ENCODE results near the gene TRIM65.
"Not testable (repeated sequence)": the region's sequence is repeated elsewhere in the genome, so short reads cannot be mapped to it uniquely, and the experiment has no call there.

Gene TRIM65

DNA sequence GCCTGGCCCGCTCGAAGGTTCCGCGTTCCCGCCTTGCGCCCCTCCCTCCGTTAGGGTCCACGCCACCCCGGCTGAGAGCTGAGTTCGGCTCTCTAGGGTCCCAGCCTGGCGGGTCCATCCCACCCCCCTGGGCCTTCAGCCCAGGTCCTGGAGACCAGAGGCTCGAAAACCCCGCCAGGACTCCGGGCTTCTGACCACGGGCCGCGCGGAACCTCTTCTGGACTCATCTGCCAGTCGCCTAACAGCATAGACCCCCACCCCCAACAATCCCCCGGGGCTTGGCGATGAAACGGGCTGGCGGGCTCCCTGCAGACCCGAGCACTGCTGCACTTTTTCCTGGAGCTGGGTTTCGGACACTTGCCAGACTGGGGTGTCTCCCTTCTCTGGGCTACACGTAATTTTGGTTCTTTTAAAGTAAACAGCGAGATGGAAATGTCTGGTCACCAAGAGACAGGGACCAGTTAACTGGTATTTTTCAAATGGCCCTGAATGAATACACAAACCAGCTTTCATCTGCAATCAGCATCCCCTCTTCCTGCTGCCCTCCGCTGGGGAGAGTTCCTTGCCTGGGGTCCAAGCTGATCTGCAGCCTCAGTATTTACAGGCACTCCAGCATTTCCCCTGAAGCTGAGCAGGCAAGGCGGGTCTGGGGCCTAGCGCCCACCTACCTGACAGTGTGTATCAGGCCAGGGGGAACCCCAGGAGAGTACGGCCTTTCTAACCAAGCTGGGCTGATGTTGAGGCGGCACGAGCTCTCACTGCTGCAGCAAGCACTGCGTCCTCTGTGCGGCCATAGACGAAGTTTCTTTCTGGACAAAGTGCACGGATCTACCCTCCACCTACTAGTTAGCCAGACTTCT lies 639 bp upstream of the TRIM65 start:
- peak in 5 of 51 donors; percentile 51 to 64 (median 60) for DNase-seq

DNA sequence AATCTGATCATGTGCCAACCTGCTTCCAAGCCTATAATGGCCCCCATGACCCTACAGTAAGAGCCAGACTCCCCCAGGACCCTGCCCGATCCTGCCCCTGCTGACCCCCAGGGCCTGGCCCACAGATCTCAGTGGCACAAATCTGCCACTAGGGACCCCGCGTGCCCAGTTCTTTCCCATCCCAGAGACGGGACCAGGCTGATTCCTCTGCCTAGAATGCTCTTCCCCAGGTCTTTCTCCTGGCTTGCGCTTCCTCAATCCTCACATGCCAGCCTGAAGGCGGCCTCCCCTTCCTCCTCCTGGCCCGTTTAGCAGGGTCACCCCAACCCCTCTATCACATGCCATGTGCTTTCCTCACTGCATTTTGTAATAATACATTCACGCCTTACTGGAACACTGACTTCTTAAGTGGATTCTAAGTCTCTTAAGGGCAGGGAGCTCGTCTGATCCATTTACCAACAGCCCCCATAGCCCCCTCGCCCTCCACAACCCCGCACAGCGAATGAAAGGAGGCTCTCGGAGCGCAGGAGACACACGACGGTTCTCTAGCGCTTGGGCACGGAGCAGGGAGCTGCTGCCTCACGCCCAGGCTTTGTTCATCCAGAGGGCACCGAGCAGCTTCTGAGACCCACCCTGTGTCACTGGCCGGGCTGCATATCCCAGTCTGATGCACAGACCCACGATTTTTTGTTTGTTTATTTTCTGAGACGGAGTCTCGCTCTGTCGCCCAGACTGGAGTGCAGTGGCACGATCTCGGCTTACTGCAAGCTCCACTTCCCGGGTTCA lies 1.2 kb downstream of the TRIM65 start:
- DNase-seq: no peak

DNA sequence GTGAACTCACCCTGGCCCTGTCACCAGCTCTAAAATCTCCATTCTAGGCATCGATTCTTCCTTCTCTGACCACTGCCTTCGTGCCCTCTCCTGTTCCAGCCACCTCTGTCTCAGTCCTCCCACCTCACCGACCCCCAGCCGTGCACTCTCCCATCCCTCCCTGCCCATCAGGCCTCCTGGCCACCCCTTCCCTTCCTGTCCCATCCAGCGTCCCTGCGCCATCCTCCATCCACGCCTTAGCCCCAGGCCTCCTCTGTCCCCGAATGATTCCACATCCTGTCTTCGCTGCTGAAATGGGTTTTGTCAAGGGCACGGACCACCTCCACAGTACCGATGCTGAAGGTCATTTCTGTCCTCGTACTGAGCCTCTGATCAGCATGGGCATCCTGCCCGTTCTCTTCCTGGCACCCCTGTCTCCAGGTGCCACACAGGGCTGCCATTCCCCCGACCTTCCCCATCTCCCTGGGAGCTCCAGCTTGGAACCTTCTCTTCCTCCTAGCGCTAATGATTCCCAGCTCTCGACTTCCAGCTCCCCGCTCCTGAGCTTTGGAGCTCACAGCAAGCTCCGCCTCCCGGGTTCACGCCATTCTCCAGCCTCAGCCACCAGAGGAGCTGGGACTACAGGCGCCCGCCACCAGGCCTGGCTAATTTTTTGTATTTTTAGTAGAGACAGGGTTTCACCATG lies 2.6 kb downstream of the TRIM65 start:
- DNase-seq: no peak

DNA sequence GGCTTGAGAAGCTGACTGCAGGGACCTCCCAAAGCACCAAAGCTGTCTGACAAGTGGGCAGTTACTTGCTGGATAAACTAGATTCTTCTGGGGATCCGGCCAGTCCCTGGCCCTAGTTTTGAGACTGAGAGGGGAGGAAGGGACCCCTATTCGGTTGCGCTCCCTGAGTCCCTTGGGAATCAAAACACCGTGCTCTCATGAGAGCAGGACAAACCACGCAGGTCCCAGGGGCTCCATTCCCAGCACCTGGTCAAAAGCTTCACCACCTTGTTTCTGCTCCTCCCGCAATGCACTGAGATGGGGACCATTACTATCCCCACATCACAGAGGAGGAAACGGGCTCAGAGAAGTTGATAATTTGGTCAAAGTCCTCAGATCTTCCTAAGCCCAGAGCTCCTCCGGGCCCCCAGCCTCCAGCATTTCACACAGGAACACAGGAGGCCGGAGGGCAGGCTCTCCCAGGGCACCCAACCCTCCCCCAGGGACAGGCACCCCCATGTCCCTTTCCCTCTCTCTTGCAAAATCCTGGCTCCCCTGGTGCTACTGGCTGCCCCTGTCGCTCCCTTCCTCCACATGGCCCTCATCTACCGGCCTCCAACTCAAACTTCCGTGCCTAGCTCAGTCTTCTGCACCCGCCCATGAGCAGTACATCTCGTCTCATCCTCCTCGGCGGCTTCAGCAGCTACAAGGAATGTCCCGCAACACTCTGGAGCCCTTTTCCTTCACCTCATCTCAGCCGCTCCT lies 3.3 kb downstream of the TRIM65 start:
- no peak for DNase-seq

DNA sequence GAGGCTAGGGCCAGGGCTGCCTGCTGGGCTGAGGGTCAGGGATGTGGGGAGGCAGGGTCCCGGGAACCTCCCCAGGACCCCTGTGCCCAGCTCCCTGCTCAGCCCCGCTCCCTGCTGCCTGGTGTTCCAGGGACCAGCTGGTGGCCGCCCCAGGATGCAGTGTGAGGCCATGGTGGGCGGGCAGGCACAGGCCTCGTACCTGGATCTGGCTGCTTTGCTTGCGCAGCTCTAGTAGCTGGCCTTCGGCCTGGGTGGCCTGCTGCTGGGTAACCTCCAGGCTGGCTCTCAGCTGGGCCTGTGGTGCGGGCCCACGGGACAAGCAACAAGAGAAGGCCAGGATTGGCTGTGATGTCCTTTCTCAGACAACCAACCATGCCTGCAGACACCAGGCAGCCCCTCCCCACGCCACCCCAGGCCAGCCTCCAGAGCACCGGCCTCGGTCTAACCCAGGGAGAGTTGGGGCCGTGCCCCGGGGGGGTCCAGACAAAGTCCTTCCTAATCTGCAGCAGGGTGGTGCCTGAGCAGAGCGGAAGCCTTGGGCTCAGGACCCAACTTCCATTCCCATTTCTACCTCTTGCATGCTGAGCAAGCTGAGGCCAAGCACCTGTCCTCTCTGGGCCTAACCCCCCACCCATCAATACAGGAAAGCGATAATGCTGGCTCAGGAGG lies 4.1 kb downstream of the TRIM65 start:
- DNase-seq: peak in 22 of 51 donors; percentile 18 to 81 (median 50)

DNA sequence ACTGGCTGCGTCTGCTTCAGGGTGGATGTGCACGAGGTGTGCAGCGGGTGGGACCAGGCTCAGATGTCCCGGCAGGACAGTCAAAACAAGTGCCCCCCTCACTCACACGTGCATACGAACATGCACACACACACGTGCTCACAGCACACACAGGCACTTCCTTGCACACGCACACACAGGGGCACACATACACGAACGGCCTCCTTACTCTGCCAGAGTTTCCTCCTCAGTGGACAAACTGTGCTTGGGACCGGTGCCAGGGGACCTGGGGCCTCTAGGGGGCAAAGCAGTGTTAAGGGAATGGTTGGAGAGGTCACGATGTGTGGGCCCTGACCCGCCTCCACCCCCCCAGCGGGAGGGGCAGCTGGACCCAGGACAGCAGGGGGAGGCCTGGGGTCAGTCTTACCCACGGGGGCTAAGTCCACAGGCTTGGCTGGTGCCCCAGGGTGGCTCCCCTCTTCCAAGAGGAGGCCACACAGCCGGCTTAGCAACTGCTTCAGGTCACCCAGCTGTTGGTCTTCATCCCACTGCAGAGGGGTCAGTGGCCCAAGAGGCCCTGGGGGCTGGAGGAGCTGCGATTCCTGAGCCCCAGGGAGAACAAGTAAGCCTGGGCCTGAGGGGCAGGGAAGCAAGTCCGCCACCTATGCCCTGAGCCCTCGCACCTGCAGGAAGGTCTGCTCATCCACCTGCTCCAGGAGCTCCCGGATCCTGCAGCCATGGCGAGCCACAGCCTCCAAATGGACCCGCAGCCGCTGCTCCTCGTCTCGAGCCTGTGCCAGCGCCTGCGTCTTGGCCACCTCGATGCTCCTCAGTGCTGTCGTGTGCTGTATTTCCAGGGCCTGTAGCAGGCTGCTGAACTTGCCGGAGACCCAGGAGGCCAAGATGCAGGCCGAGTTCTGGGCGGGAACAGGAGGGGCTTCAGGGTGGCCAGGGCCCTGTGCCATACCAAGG lies 4.9 kb downstream of the TRIM65 start:
- no peak for DNase-seq

DNA sequence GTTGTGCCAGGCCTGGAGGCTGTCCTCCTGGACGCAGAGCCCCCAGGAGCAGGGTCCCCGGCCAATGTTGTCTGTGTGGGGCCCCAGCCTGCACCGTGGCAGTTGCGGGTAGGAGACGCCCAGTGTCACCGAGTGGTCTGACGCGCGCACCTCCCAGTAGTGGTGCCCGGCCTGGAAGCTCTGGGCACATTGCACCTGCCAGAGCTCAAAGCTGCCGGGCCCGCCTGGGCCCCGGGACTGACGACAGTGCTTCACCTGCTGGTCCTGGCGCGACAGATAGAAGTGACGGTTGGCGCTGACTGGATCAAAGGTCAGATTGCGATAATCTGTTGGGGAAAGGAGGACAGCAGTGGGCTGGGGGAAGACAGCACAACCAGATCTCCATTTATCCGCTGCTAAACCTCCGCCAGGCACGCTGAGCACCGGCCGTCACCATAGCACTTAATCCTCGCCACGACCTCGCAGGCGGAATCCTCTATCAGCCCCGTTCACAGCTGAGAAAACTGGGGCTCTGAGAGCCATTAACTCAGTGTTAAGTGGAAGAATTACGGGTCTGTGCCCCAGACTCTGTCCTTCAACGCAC lies 5.6 kb downstream of the TRIM65 start:
- no peak for DNase-seq

DNA sequence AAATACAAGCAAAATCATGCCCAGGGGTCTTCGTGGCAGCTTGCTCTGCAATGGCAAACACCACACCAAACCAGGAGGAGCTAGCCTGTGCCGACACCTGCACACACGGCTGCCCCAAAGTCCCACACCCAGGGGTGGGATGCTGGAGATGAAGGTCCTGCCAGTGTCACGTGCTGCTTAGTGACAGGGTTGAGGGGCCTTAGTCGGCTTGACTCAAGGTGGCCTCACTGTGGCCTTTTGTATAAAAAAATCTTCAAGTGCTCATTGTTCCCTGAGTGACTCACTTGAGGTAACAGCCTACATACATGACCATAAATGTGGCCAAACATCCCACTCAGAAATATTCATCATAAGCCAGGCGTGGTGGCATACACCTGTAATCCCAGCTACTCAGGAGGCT lies 7.3 kb downstream of the TRIM65 start:
- no peak for DNase-seq

DNA sequence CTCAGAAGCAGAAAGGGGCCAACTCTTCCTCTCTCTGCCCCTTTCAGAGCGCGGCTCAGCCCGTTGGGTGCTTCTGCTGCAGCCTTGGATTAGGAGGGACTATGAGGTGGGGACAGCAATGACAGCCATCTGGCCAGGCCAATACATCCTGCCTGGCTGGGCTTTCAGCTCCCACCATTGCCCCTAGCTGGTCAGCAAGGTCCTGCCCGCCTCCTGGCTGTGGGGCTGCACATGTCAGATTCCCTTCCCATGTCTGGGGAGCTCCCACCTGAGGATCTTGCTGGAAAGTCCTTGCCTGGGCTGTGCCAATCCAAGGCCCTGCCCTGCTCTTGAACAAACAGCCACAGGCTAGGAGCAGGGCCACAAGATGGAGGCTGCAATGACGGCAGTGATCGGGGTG lies 8.3 kb downstream of the TRIM65 start:
- DNase-seq: no peak

DNA sequence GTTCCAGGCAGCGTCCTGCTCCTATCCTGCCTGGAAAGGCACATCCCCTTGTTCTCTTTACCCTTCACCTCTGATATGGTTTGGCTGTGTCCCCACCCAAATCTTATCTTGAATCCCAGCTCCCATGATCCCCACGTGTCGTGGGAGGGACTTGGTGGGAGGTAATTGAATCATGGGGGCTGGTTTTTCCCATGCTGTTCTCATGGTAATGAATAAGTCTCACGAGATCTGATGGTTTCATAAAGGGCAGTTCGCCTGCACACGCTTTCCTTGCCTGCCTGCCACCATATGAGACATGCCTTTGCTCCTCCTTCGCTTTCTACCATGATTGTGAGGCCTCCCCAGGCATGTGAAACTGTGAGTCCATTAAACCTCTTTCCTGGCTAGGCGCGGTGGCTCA lies 10.9 kb downstream of the TRIM65 start:
- DNase-seq: not testable (repeated sequence)

DNA sequence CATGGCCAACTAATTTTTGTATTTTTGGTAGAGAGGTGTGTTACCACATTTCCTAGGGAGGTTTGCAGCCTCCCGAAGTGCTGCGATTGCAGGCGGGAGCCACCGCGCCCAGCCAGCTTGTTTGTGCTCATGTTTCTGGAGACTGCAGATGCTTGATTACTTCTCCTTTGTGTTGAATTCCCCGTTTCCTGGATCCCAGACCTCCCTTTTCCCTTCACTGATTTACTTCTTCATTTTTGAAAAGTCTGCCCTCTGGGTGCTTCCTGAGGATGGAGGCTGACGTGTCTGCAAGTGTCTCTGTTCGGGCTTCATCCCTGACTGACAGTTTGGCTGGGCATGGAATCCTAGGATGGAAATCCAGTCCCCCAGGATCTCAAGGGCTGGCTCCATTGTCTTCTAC lies 11.3 kb downstream of the TRIM65 start:
- no peak for DNase-seq

DNA sequence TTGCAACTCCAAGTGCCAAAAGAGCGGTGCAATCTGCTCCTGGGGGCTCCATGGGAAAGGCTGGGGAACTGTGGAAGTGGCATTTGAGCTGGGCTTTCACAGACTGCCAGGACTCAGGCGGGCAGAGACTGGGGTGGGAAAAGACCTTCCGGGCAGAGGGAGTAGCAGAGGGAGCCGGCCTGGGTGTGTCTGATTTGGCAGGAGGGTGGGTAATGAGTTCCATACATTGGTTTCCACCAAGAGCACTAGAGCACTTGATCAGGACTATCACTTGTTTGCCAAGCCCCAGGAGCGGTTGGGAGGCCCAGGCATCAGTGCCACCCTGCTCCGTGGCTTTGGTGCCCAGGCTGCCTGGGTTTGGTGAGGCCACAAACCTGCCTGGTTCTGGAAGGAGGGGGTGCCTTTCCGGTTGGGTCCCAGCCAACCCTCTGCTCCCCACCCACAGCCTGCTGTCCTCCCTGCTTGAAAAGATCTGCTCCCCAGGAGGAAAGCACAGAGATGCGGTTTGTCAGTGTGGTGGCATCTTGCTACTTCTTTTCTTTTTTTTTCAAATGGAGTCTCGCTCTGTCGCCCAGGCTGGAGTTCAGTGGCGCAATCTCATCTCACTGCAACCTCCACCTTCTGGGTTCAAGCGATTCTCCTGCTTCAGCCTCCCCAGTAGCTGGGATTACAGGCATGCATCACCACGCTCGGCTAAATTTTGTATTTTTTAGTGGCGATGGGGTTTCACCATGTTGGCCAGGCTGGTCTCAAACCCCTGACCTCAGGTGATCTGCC lies 14.9 kb downstream of the TRIM65 start:
- DNase-seq: no peak

DNA sequence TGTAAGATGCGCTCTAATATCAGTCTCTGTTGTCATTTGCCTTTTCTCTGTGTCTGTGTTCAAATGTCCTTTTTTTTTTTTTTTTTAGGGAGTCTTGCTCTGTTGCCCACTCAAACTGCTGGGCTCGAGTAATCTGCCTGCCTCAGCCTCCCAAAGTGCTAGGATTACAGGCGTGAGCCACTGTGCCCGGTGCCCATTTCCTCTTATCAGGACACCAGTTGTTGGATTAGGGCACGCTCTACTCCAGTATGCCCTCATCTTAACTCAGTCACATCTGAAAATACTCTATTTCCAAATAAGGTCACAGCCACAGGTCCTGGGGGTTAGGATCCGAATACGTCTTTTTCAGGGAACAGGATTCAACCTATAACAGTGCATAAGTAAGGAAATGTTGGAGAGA lies 16.5 kb downstream of the TRIM65 start:
- DNase-seq: no peak

DNA sequence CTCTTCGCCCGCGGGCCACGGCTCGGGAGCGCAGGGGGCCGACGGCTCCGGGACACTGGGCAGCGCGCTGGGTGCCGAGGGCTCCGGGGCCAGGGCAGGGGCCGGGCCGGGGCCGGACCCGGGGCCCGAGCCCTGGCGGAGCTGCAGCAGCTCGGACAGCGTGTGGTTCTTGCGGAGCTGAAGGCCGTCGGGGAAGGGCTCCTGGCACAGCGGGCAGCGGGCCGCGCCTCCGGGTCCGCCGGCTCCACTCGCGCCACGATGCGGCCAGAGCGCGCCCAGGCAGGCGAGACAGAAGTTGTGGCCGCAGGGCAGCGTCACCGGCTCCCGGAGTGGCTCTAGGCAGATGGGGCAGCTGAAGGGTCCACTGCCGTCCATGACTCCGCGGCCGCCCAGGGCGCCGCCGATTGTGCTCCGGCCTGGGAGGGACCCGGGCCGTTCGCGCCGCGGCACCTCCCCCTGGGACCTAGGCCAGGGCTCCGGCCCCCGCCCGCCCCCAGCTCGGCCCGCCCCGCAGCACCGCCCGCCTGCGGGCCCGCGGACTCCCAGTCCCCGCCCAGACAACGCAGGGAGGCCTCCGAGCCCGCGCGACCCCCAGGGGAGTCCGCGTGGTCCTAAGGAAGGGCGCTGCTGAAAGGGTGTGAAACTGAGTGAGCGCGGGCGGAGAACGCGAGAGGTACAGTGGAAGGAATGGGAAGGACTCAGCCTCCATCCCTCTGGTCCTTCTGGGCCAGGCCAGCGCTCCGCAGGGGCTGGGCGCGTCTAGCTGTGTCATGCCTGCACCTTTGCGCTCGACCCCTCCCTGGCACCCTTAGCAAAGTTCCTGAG lies 18.4 kb downstream of the TRIM65 start, which contains the start of gene TRIM47:
TSS of gene TRIM47 (minus strand) at position 408 of the 825 bp plus-strand sequence. CDS start at position 375, 33 bp downstream.
- DNase-seq: peak in 42 of 51 donors; percentile 20 to 81 (median 56)

DNA sequence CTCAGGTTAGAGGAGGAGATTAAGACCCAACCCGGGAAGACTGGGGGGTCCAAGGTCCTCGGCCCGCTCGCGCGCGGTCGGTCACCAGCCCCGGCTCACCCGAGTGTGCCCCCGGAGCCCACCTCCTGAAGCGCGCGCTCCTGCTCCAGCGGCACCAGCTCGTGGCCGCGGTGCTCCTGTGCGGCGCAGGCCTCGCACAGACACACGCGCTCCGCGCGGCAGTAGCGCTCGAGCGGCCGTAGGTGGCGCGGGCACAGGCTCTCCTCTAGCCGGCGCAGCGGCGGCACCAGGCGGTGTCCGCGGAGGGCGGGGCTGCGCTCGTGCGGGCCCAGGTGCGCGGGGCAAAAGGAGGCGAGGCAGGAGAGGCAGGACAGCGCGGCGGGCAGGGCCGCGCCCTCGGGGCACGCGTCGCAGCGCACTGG lies 19.0 kb downstream of the TRIM65 start:
- DNase-seq: peak in 27 of 51 donors; percentile 19 to 74 (median 56)

DNA sequence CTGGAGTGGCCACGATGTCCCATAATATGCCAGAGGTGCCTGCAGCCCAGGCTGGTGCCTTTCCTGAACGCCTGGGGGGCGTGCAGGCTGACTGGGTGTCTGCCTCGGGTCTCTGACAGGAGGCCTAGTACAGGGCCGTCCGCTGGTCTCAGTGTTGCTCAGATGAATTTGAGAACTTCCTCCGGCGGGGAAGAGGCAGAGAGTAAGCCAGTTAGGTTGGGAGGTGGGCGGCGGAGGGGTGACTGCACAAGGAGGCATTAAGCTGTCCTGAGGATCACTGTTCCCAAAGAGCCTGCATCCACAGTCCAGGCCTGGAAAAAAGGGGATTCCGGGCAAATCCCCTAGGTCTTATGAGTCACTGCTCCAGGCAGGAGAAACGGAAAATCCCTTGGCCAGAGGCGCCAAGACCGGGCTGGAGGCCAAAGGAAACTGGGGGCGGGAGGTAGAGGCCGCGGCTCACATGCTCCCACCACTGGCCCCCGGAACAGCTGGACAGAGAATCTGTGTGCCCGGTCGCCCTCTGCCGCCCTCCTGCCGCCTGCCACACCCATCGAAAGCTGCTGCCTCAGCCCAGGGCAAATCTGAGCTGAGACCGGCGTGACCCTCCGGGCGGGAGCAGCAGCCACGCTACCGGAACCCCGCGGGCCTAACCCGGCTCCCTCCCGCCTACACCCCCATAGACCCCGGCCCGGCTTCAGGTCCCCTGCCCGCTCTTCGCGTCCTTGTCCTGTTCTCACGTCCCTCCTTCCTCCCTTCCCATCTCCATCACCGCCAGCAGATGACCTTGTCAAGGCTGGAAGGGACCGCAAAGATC lies 19.6 kb downstream of the TRIM65 start:
- DNase-seq: peak in 47 of 51 donors; percentile 38 to 93 (median 79)
